ENCODE data around the gene FATE1.

FATE1 gene

GRCh38 chrX:151687635-151688034, 28.2 kb upstream of the FATE1 start:
- no peaks in the 10 kb centered on the region for H3K27me3 ChIP-seq
- no peak overlapping the region for H3K4me3 ChIP-seq
- no peaks in the 10 kb centered on the region for H3K9me3 ChIP-seq
- no peaks in the 10 kb centered on the region for H3K36me3 ChIP-seq
- no peak overlapping the region for H3K27ac ChIP-seq
- intact Hi-C loops (cut with DNase I; ENCODE audit: low total_unique reads) = no loop called here
- no peak for TF ChIP-seq CTCF (IDR thresholded peaks at IDR 0.05)
- no peak for DNase-seq
- no peaks in the 10 kb centered on the region for H3K4me1 ChIP-seq

- Histone ChIP-seq H3K4me3 (no peak overlapping the region), H3K4me1 (no peaks in the 10 kb centered on the region), H3K27me3 (no peaks in the 10 kb centered on the region), H3K27ac (no peak overlapping the region), H3K36me3 (no peaks in the 10 kb centered on the region), H3K9me3 (no peaks in the 10 kb centered on the region)
- intact Hi-C loops (cut with DNase I; ENCODE audit: low total_unique reads) = no loop called here
- TF ChIP-seq CTCF (IDR thresholded peaks at IDR 0.05) = no peak
- no peak for DNase-seq
Measured at GRCh38 chrX:151688695-151689094, 27.1 kb upstream of the FATE1 start.

- TF ChIP-seq CTCF (IDR thresholded peaks at IDR 0.05) = no peak
Measured at GRCh38 chrX:151692825-151693224, 23.0 kb upstream of the FATE1 start.

GRCh38 chrX:151694121-151694520, 21.7 kb upstream of the FATE1 start:
- peaks cover 0 to 9% of the 10 kb centered on the region in 2 donors for H3K27me3 ChIP-seq
- H3K4me3 ChIP-seq = no peak overlapping the region
- intact Hi-C loops (cut with DNase I; ENCODE audit: low total_unique reads) = no loop called here
- TF ChIP-seq CTCF (IDR thresholded peaks at IDR 0.05) = no peak
- no peaks in the 10 kb centered on the region for H3K36me3 ChIP-seq
- peaks cover 0 to 8% (median 0%) of the 10 kb centered on the region in 4 donors for H3K4me1 ChIP-seq
- H3K9me3 ChIP-seq = no peaks in the 10 kb centered on the region
- H3K27ac ChIP-seq = no peak overlapping the region
- DNase-seq = no peak

More at GRCh38 chrX:151692825-151693224, 23.0 kb upstream of the FATE1 start:
- H3K27ac ChIP-seq = no peak overlapping the region
- no peaks in the 10 kb centered on the region for H3K36me3 ChIP-seq
- H3K4me3 ChIP-seq = no peak overlapping the region
- peaks cover 0 to 9% of the 10 kb centered on the region in 2 donors for H3K27me3 ChIP-seq
- no peak for DNase-seq
- peaks cover 0 to 8% (median 0%) of the 10 kb centered on the region in 4 donors for H3K4me1 ChIP-seq
- intact Hi-C loops (cut with DNase I; ENCODE audit: low total_unique reads) = no loop called here
- H3K9me3 ChIP-seq = no peaks in the 10 kb centered on the region

- H3K4me1 ChIP-seq = peaks cover 0 to 8% (median 0%) of the 10 kb centered on the region in 4 donors
- no peaks in the 10 kb centered on the region for H3K36me3 ChIP-seq
- peaks cover 0 to 9% of the 10 kb centered on the region in 2 donors for H3K27me3 ChIP-seq
- no peak for DNase-seq
- H3K4me3 ChIP-seq = no peak within 1 kb of the TSS
- H3K9me3 ChIP-seq = no peaks in the 10 kb centered on the region
- no peak for TF ChIP-seq CTCF (IDR thresholded peaks at IDR 0.05)
- H3K27ac ChIP-seq = no peak within 1 kb of the TSS
- intact Hi-C loops (cut with DNase I; ENCODE audit: low total_unique reads) = no loop called here
Measured at GRCh38 chrX:151694661-151695582, 20.9 kb upstream of the FATE1 start, which contains the start of gene PRRG3. PRRG3 (plus strand) TSS chrX:151695458; CDS start chrX:151698815, 3,357 bp downstream.
